HTR-8/SVneo (cell line): ENCODE measurements around the gene ARAP1.

Source experiments
- DNase-seq: peaks from one replicate; pipeline ENCODE4 v3.0.0; 2011; ENCODE audit warnings: low spot score, mixed read lengths; ENCODE audit not compliant: insufficient read length
- FAIRE-seq: peaks from 2 replicates; lab custom pipeline; 2011; peaks lifted over from hg19 to GRCh38; lab: Jason Lieb, UNC

ARAP1 gene

DNA sequence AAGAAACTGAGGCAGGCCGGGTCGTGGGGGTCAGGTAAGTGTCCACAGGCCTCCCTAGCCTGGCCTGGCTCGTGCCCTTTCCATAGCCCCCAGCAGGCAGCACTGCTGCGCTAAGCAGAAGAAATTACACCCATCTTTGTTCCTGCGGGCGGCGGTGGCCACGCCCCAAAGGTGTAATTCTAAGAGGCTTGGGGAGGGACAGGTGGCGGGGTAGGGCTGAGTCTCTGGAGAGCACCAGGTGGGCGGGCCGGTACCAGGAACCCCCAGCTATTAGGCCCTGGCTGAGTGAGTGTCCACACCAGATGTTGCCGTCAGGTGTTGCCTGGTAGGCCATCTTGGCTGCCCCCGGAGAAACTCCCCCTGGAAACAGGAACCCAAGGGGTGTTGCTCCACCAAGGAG, 12.3 kb upstream of the ARAP1 start:
- no peak for FAIRE-seq
- no peak for DNase-seq

DNA sequence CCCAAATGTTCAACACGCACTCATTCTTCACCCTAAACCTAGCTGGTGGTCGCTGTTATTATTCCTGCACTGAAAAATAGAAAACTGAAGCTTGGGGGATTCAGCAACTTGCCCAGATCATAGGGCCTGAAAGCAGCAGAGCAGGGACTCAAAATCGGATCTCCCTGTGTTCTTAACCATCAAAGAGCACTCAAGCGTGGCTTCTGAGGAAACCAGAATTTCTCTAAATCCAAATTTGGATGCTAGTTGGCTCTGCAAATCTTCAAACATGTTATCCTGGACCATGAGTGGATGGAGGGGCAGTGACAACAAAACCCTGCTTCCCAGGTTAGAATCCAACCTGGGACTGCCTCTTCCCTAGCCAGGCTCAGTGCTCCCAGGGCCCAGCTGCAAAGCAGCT, 11.6 kb upstream of the ARAP1 start:
- DNase-seq (no peak), FAIRE-seq (no peak)

- FAIRE-seq, result no peak
- no peak for DNase-seq
These were observed 10.6 kb upstream of the ARAP1 start for GRCh38 chr11:72762641-72763304.

GRCh38 chr11:72760539-72761405, 8.6 kb upstream of the ARAP1 start:
- DNase-seq (no peak), FAIRE-seq (no peak)

DNA sequence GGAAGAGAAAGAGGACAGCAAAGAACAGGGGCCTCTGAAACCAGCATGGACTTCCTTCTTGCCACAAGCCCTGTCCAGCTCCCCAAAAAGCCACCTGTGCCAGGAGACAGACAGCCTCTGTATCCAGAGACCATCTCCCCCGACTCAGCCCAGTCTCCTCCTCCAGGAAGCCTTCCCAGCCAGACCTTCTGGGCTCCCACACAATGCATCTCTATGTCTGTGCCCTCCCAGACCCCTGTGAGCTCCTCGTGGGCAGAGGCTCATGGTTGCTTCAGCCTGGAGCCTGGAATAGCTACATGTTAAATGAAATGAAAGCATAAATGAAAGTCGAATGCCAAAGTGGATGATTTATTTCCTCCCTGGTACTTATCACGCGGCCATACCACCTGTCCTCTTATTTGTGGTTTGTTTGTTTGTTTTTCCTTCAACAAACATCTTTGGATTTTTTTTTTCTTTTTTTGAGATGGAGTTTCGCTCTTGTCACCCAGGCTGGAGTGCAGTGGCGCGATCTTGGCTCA, 7.3 kb upstream of the ARAP1 start:
- DNase-seq (no peak), FAIRE-seq (no peak)

- DNase-seq, result no peak
These were observed 6.6 kb upstream of the ARAP1 start for GRCh38 chr11:72758690-72759389.

DNA sequence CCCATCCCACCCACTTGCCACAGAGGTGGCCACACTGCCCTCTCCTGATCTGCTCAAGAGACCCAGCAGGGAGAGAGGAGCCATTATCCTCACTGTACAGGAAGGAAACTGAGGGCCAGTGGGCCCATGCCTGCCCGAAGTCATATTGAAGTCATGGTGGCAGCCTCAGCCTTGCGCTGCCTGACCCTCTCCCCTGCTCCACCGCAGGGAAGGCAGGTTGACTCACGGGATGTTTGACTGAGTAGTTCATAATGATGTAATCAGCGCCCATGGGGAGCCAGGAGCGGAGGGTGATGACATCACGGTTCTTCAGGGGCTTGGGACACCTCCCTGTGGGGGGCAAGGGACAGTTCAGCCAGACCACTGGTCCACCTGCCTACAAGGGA, 6.1 kb upstream of the ARAP1 start:
- no peak for FAIRE-seq
- no peak for DNase-seq

More at GRCh38 chr11:72758690-72759389, 6.6 kb upstream of the ARAP1 start:
- FAIRE-seq, result peak; percentile 94

GRCh38 chr11:72755713-72756285, 3.6 kb upstream of the ARAP1 start:
- DNase-seq (no peak), FAIRE-seq (no peak)

DNA sequence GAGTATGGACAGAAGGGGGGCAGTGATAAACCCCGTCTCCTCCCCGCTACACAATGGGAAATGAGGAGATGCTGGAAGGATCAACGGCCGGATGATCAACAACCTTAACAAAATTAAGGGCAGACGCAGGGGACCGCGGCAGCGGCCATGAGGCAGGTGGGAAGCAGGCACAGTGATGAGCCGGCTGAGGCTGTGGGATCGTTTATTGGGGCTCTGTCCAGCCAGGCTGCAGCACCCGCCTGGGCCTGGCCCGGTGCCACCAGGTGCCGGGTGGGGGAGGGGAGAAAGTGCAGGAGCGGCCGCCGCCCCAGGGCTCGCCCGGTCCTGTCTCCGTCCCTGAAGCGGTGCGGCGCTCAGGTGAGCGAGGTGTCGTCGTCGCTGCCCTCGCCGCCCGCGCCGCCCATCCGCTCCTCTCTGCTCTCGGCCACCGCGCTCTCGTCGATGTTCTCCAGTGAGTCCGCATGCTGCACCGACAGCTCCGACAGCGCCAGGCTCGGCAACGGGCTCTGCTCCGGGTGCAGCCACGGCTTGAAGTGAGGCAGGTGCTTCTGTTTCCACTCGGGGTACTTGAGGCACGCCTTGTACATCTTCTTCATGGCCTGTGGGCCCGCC, 2.4 kb upstream of the ARAP1 start:
- FAIRE-seq, result no peak
- DNase-seq, result no peak

- no peak for DNase-seq
- FAIRE-seq, result no peak
These were observed 1.9 kb upstream of the ARAP1 start for GRCh38 chr11:72754149-72754543.

DNA sequence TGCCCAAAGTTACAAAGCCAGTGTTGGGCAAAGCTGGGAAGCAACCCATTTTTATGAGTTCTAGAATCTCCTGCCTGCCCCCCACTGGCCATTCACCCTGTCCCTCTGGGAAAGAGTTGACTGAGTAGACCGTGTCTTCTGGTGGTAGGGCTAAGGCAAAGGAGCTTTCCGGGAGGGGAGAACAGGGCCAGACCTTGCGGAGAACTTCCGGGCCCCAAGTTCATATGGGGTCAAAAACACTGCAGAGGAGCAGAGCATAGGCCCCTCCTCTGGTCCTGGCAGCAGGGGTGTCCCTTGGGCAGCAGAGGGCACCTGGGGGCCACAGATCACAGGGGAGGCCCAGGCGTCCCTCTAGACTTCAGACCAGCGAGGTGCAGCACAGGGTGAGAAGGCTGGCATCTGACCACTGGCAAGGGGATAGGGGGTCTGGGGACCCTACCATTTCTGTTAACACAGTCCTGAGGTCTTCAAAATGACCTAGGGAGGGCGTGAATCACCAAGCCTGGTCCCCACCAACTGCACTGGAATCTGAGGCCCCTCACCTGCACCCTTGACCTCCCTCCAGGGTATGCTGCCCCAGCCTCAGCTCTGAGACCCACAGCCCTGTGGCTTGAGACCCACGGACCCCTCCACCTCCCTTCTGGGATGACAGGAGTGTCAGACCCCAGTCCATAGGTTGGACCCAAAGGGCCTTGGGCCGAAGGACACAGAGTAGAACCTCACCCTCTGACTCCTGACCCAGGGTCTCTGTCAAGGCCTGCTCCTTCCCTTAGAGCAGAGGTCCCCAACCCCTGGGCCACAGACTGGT, 1.3 kb upstream of the ARAP1 start:
- DNase-seq, result no peak
- peak; percentile 60 for FAIRE-seq

DNA sequence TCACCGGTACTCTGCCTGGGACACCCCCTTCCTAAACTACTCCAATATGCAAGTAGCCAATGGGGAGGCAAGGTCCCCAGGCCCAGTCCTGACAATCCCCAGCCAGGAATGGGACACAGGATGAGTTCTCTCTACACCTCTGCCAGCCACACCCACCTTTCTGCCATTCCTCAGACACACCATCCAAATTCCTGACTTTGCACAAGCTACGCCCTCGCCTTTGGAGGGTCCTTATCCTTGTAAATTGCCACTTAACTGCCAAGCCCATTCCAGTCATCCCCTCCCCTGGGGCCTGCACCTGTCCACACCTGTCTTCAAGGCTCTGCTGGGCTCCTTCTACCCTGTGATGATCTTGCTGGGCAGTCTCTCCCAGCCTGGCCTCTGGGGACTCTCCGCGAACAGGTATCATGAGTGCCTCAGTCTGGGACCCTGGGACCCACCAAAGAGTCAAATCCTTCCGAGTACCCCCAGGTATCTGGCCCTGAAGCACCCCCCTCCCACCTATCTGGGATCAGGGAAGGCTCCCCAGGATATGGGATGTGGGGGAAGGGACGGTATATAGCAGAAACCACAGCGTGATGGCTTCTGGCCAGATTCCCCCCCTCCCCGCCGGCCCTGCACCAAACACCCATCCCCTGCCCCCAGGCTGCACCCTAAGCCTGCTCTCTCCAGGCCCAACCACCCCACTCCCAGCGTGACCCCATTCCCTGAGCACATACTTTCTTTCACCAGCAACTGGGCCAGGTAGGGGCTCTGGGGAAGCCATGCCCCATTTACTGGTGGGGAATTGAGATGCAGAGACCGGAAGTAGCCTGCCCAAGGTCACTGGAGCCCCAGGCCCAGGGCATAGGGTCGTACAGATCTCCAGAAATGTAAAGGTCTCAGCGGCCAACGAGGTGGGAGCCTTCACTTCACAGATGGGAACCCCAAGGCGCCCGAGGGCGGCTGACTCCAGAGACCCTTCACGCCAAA, 806 bp downstream of the ARAP1 start:
- DNase-seq, result no peak
- peak; percentile 51 for FAIRE-seq

GRCh38 chr11:72750556-72751115, 1.6 kb downstream of the ARAP1 start:
- DNase-seq (no peak), FAIRE-seq (no peak)

DNA sequence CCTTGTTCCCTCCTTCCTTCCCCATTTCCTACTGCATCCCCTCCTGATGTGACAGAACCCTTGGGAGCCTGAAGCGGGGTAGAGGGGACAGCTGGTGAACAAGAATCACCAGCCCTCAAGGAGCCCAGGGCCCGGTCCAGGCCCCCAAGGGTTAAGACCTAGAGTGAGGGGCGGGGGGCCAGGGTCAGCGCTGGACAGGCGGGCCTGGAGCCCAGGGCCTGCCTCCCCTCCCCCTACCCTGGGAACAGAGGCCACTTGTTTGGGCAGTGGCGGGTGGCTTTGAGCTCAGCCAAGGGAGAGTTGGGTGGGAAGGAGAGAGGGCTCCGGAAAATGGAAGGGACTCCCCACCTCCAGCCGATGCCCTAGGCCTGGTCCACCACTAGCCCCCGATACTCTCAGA, 2.1 kb downstream of the ARAP1 start:
- FAIRE-seq, result no peak

GRCh38 chr11:72747289-72747855, 4.8 kb downstream of the ARAP1 start:
- DNase-seq, result no peak
- no peak for FAIRE-seq

More for the DNA sequence above, 2.1 kb downstream of the ARAP1 start:
- no peak for DNase-seq

DNA sequence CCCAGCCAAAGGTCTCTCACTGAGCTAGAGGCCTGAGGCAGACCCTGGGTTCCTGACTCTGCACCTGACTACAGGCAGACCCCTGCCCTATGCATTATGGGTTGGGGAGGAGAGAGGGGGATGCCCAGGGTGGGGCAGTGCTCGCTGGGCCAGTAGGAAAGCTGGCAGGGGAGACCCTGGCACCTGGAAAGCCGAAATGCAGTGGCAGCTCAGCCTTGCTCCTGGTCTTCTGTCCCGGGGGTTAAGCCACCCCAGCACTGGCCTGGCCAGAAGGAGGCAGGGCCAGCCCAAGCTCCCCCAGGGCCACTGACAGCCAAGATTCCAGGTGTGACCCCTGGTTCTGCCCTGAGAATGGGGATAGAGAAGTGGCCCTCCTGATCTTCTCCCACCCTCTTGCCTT, 5.4 kb downstream of the ARAP1 start:
- FAIRE-seq (no peak), DNase-seq (no peak)

- FAIRE-seq (no peak), DNase-seq (no peak)
These were observed 6.2 kb downstream of the ARAP1 start for GRCh38 chr11:72745925-72746550.
